Measurements from ENCODE around the gene PBRM1. TPM values are rescaled to one million over a fixed set of nuclear protein-coding genes. Genes with fewer than 3 reads are reported as not detected.

The PBRM1 gene
- total RNA-seq, 2 donors from 2014 or later: 85.3 to 95.4 TPM

- no peak for ATAC-seq
- Mint-ChIP-seq H3K36me3 (peaks cover 14% of the 10 kb centered on the region), H3K4me3 (peak overlapping the region; percentile 95), H3K27ac (peak overlapping the region; percentile 91 to 93), H3K9me3 (no peaks in the 10 kb centered on the region), H3K27me3 (peaks cover 0 to 2% of the 10 kb centered on the region in 2 donors), H3K4me1 (ENCODE audit: low read depth in 2 of 2) (peaks cover 26 to 44% of the 10 kb centered on the region in 2 donors)
- DNase-seq (ENCODE audit: low spot score): no peak
Observed at GRCh38 chr3:52537726-52538421, 147.8 kb downstream of the PBRM1 start.

- DNase-seq (ENCODE audit: low spot score): no peak
- no peak for ATAC-seq
Observed at GRCh38 chr3:52537165-52537620, 148.5 kb downstream of the PBRM1 start.

GRCh38 chr3:52536369-52537164 lies 149.1 kb downstream of the PBRM1 start, which contains the start of gene UQCC5:
TSS of gene UQCC5 (plus strand) at chr3:52536605. CDS start at chr3:52536756, 151 bp downstream.
- H3K4me1 Mint-ChIP-seq (ENCODE audit: low read depth in 2 of 2): peaks cover 29 to 51% of the 10 kb centered on the region in 2 donors
- H3K9me3 Mint-ChIP-seq: no peaks in the 10 kb centered on the region
- ATAC-seq: peak; percentile 94 to 95
- peaks cover 0 to 2% of the 10 kb centered on the region in 2 donors for H3K27me3 Mint-ChIP-seq
- peaks cover 14% of the 10 kb centered on the region for H3K36me3 Mint-ChIP-seq
- peak within 1 kb of the TSS; percentile 91 to 93 for H3K27ac Mint-ChIP-seq
- peak; percentile 99 for DNase-seq (ENCODE audit: low spot score)
- H3K4me3 Mint-ChIP-seq: peak within 1 kb of the TSS; percentile 95

More at GRCh38 chr3:52537165-52537620, 148.5 kb downstream of the PBRM1 start:
- no peaks in the 10 kb centered on the region for H3K9me3 Mint-ChIP-seq
- peak overlapping the region; percentile 91 to 93 for H3K27ac Mint-ChIP-seq
- peaks cover 14% of the 10 kb centered on the region for H3K36me3 Mint-ChIP-seq
- H3K4me1 Mint-ChIP-seq (ENCODE audit: low read depth in 2 of 2): peaks cover 29 to 50% of the 10 kb centered on the region in 2 donors
- H3K4me3 Mint-ChIP-seq: peak overlapping the region; percentile 95
- peaks cover 0 to 2% of the 10 kb centered on the region in 2 donors for H3K27me3 Mint-ChIP-seq

GRCh38 chr3:52536112-52536368 lies 149.7 kb downstream of the PBRM1 start:
- no peaks in the 10 kb centered on the region for H3K9me3 Mint-ChIP-seq
- H3K4me1 Mint-ChIP-seq (ENCODE audit: low read depth in 2 of 2): peaks cover 29 to 51% of the 10 kb centered on the region in 2 donors
- ATAC-seq (no peak), DNase-seq (ENCODE audit: low spot score) (no peak)
- H3K4me3 Mint-ChIP-seq: peak overlapping the region; percentile 95
- peak overlapping the region; percentile 91 to 93 for H3K27ac Mint-ChIP-seq
- peaks cover 0 to 2% of the 10 kb centered on the region in 2 donors for H3K27me3 Mint-ChIP-seq
- H3K36me3 Mint-ChIP-seq: peaks cover 14% of the 10 kb centered on the region

GRCh38 chr3:52535411-52536111 lies 150.2 kb downstream of the PBRM1 start:
- DNase-seq (ENCODE audit: low spot score) (no peak), ATAC-seq (no peak)
- Mint-ChIP-seq H3K9me3 (no peaks in the 10 kb centered on the region), H3K36me3 (peaks cover 14% of the 10 kb centered on the region), H3K4me3 (peak overlapping the region; percentile 95), H3K27me3 (peaks cover 0 to 2% of the 10 kb centered on the region in 2 donors), H3K27ac (peak overlapping the region; percentile 91 to 93), H3K4me1 (ENCODE audit: low read depth in 2 of 2) (peaks cover 29 to 51% of the 10 kb centered on the region in 2 donors)

- Mint-ChIP-seq H3K9me3 (no peaks in the 10 kb centered on the region), H3K4me1 (ENCODE audit: low read depth in 2 of 2) (peaks cover 29 to 51% of the 10 kb centered on the region in 2 donors), H3K4me3 (peak overlapping the region; percentile 75), H3K27me3 (peaks cover 0 to 2% of the 10 kb centered on the region in 2 donors), H3K36me3 (peaks cover 14% of the 10 kb centered on the region), H3K27ac (peak overlapping the region; percentile 41 to 63)
- DNase-seq (ENCODE audit: low spot score) (no peak), ATAC-seq (no peak)
Observed at GRCh38 chr3:52534281-52535183, 151.2 kb downstream of the PBRM1 start.

GRCh38 chr3:52533623-52534280 lies 152.0 kb downstream of the PBRM1 start, which contains the start of gene NT5DC2:
TSS of gene NT5DC2 (minus strand) at chr3:52533857. CDS start at chr3:52533737, 120 bp downstream.
- Mint-ChIP-seq H3K27me3 (peaks cover 0 to 2% of the 10 kb centered on the region in 2 donors), H3K27ac (peak within 1 kb of the TSS; percentile 66 to 67), H3K36me3 (peaks cover 8% of the 10 kb centered on the region), H3K9me3 (no peaks in the 10 kb centered on the region), H3K4me3 (peak within 1 kb of the TSS; percentile 89), H3K4me1 (ENCODE audit: low read depth in 2 of 2) (peaks cover 23 to 43% of the 10 kb centered on the region in 2 donors)
- peak; percentile 83 for DNase-seq (ENCODE audit: low spot score)
- ATAC-seq: peak; percentile 72 to 80

- peak overlapping the region; percentile 66 to 67 for H3K27ac Mint-ChIP-seq
- DNase-seq (ENCODE audit: low spot score): no peak
- peak in 1 of 2 donors; percentile 2 for ATAC-seq
- peak overlapping the region; percentile 89 for H3K4me3 Mint-ChIP-seq
- peaks cover 18 to 36% of the 10 kb centered on the region in 2 donors for H3K4me1 Mint-ChIP-seq (ENCODE audit: low read depth in 2 of 2)
- H3K27me3 Mint-ChIP-seq: peaks cover 0 to 2% of the 10 kb centered on the region in 2 donors
- H3K9me3 Mint-ChIP-seq: no peaks in the 10 kb centered on the region
- H3K36me3 Mint-ChIP-seq: peaks cover 6% of the 10 kb centered on the region
Observed at GRCh38 chr3:52532838-52533622, 152.7 kb downstream of the PBRM1 start.

GRCh38 chr3:52532517-52532837 lies 153.2 kb downstream of the PBRM1 start:
- H3K36me3 Mint-ChIP-seq: peaks cover under 1% of the 10 kb centered on the region
- peak overlapping the region; percentile 66 to 67 for H3K27ac Mint-ChIP-seq
- ATAC-seq: no peak
- H3K9me3 Mint-ChIP-seq: no peaks in the 10 kb centered on the region
- peaks cover 0 to 2% of the 10 kb centered on the region in 2 donors for H3K27me3 Mint-ChIP-seq
- H3K4me3 Mint-ChIP-seq: peak overlapping the region; percentile 89
- H3K4me1 Mint-ChIP-seq (ENCODE audit: low read depth in 2 of 2): peaks cover 12 to 30% of the 10 kb centered on the region in 2 donors
- DNase-seq (ENCODE audit: low spot score): peak; percentile 60

- Mint-ChIP-seq H3K4me3 (peak overlapping the region; percentile 89), H3K9me3 (no peaks in the 10 kb centered on the region), H3K36me3 (no peaks in the 10 kb centered on the region), H3K27me3 (peaks cover 0 to 2% of the 10 kb centered on the region in 2 donors), H3K27ac (peak overlapping the region; percentile 66 to 67), H3K4me1 (ENCODE audit: low read depth in 2 of 2) (peaks cover 9 to 27% of the 10 kb centered on the region in 2 donors)
- no peak for DNase-seq (ENCODE audit: low spot score)
- no peak for ATAC-seq
Observed at GRCh38 chr3:52531860-52532516, 153.7 kb downstream of the PBRM1 start.

Data from natural killer cell treated with Interleukin-12 subunit alpha and Interleukin-12 subunit beta and Interleukin-15 and Interleukin-18, amount 100 ng/mL, for 72 hours (primary cell).